DOHH2 (cell line): ENCODE measurements around the gene QSOX2.

Source experiments
- H3F3A ChIP-seq: fragments of 200-600 bp; sonication (generic), shearing (Covaris generic); 2 replicates; pipeline ENCODE4 v1.6.0; 2016; ENCODE audit warnings: antibody characterized with exemption, mild to moderate bottlenecking; ENCODE audit not compliant: control insufficient read depth, insufficient read depth
- H3K27ac ChIP-seq: fragments of 200-600 bp; sonication (generic); 2 replicates; pipeline ENCODE4 v1.5.1; 2014; ENCODE audit warnings: low read depth, mild to moderate bottlenecking, low read length, moderate library complexity
- H3K27me3 ChIP-seq: fragments of 200-600 bp; sonication (generic); 2 replicates; pipeline ENCODE4 v1.6.1; 2014; ENCODE audit warnings: mild to moderate bottlenecking, low read length, mixed read lengths; ENCODE audit not compliant: control insufficient read depth
- H3K36me3 ChIP-seq: fragments of 200-600 bp; sonication (generic); 2 replicates; pipeline ENCODE4 v1.6.1; 2014; ENCODE audit warnings: mild to moderate bottlenecking, low read length, moderate library complexity, mixed read lengths; ENCODE audit not compliant: control insufficient read depth
- H3K4me1 ChIP-seq: fragments of 200-600 bp; sonication (generic); 2 replicates; pipeline ENCODE4 v1.6.1; 2014; ENCODE audit warnings: mild to moderate bottlenecking, low read length, mixed read lengths; ENCODE audit not compliant: control insufficient read depth
- H3K4me2 ChIP-seq: fragments of 200-600 bp; sonication (generic); 2 replicates; pipeline ENCODE4 v1.6.0; 2014; ENCODE audit warnings: mild to moderate bottlenecking, low read length, moderate library complexity
- H3K4me3 ChIP-seq: fragments of 200-600 bp; sonication (generic); 2 replicates; pipeline ENCODE4 v1.5.1; 2014; ENCODE audit warnings: mild to moderate bottlenecking, low read length, mixed read lengths
- H3K79me2 ChIP-seq: fragments of 200-600 bp; sonication (generic); 2 replicates; pipeline ENCODE4 v1.6.1; 2014; ENCODE audit warnings: mild to moderate bottlenecking, low read length, mixed read lengths; ENCODE audit not compliant: control insufficient read depth
- H3K9me2 ChIP-seq: fragments of 200-600 bp; sonication (generic); replicated peaks from 2 replicates; pipeline ENCODE4 v1.6.1; 2014; ENCODE audit warnings: mild to moderate bottlenecking, low read length, mixed read lengths; ENCODE audit not compliant: control insufficient read depth
- H3K9me3 ChIP-seq: fragments of 200-600 bp; sonication (generic); 2 replicates; pipeline ENCODE4 v1.6.1; 2014; ENCODE audit warnings: antibody characterized with exemption, low read length, mixed read lengths; ENCODE audit not compliant: control insufficient read depth, insufficient read depth
- H4K20me1 ChIP-seq: fragments of 200-600 bp; sonication (generic); 2 replicates; pipeline ENCODE4 v1.6.0; 2014; ENCODE audit warnings: low read depth, mild to moderate bottlenecking, antibody characterized with exemption, low read length, moderate library complexity; ENCODE audit not compliant: control insufficient read depth, insufficient read depth
- CTCF ChIP-seq: fragments of 200-600 bp; sonication (generic); IDR thresholded peaks from one replicate; pipeline ENCODE4 v1.5.1; 2014; ENCODE audit warnings: antibody characterized with exemption, mild to moderate bottlenecking, low read depth, low read length; ENCODE audit not compliant: poor library complexity, severe bottlenecking
- EZH2phosphoT487 ChIP-seq: fragments of 200-600 bp; sonication (generic); IDR thresholded peaks from 2 replicates; pipeline ENCODE4 v1.6.1; 2017; ENCODE audit warnings: borderline replicate concordance, mild to moderate bottlenecking, antibody characterized with exemption, low read length, moderate library complexity, mixed read lengths

QSOX2 gene

GRCh38 chr9:136225748-136226679 is 19.6 kb downstream of the QSOX2 start:
- peak overlapping the region; percentile 98 for H3K27ac ChIP-seq
- no peaks in the 10 kb centered on the region for H3K27me3 ChIP-seq
- H4K20me1 ChIP-seq = no peaks in the 10 kb centered on the region
- H3K4me2 ChIP-seq = peak overlapping the region; percentile 72
- peaks cover 98% of the 10 kb centered on the region for H3K4me1 ChIP-seq
- no peaks in the 10 kb centered on the region for H3K9me2 ChIP-seq
- H3K36me3 ChIP-seq = peaks cover 91% of the 10 kb centered on the region
- peaks cover 55% of the 10 kb centered on the region for H3F3A ChIP-seq
- H3K79me2 ChIP-seq = peaks cover 86% of the 10 kb centered on the region
- peak overlapping the region; percentile 65 for H3K4me3 ChIP-seq
- TF ChIP-seq CTCF (peak; percentile 99), EZH2phosphoT487 (no peak)
- no peaks in the 10 kb centered on the region for H3K9me3 ChIP-seq

- H3K9me3 ChIP-seq = no peaks in the 10 kb centered on the region
- H3K27me3 ChIP-seq = no peaks in the 10 kb centered on the region
- TF ChIP-seq CTCF (no peak), EZH2phosphoT487 (no peak)
- H3K4me2 ChIP-seq = peak overlapping the region; percentile 72
- no peaks in the 10 kb centered on the region for H4K20me1 ChIP-seq
- no peaks in the 10 kb centered on the region for H3K9me2 ChIP-seq
- H3K36me3 ChIP-seq = peaks cover 91% of the 10 kb centered on the region
- H3K4me1 ChIP-seq = peaks cover 91% of the 10 kb centered on the region
- H3K79me2 ChIP-seq = peaks cover 86% of the 10 kb centered on the region
- peak overlapping the region; percentile 98 for H3K27ac ChIP-seq
- H3F3A ChIP-seq = peaks cover 55% of the 10 kb centered on the region
- H3K4me3 ChIP-seq = peak overlapping the region; percentile 65
These were observed 20.3 kb downstream of the QSOX2 start for GRCh38 chr9:136225366-136225747.

GRCh38 chr9:136223871-136224640 is 21.6 kb downstream of the QSOX2 start:
- H3K4me2 ChIP-seq = peak overlapping the region; percentile 72
- H3K27me3 ChIP-seq = no peaks in the 10 kb centered on the region
- peaks cover 91% of the 10 kb centered on the region for H3K36me3 ChIP-seq
- H3F3A ChIP-seq = peaks cover 55% of the 10 kb centered on the region
- H4K20me1 ChIP-seq = no peaks in the 10 kb centered on the region
- H3K9me3 ChIP-seq = no peaks in the 10 kb centered on the region
- peak overlapping the region; percentile 65 for H3K4me3 ChIP-seq
- TF ChIP-seq CTCF = no peak
- no peak for TF ChIP-seq EZH2phosphoT487
- peak overlapping the region; percentile 98 for H3K27ac ChIP-seq
- peaks cover 78% of the 10 kb centered on the region for H3K4me1 ChIP-seq
- H3K79me2 ChIP-seq = peaks cover 86% of the 10 kb centered on the region
- no peaks in the 10 kb centered on the region for H3K9me2 ChIP-seq
